H1 (cell line): ENCODE measurements around the gene PRX. TPM values are rescaled to one million over a fixed set of nuclear protein-coding genes. Genes with fewer than 3 reads are reported as not detected.

ENCODE experiments used
- CTCF ChIA-PET: fragments of 300-600 bp; sonication (Branson Sonifier 250); formaldehyde crosslinking; loops from one replicate; lab custom pipeline; 2021; ENCODE audit not compliant: partially characterized antibody; lab: Charles Lee
- POLR2A ChIA-PET: fragments of 300-600 bp; sonication (Branson Sonifier 250); formaldehyde crosslinking; loops from one replicate; lab custom pipeline; 2021; ENCODE audit warnings: inconsistent platforms; ENCODE audit not compliant: partially characterized antibody; lab: Charles Lee
- DNase-seq, 2 experiments: peaks; one replicate each; pipeline versions ENCODE4 v3.0.0 to v3.0.0-alpha.2; 2010 to 2022; ENCODE audit warnings: low spot score in 2 of 2, low read depth in 1 of 2, mixed read lengths in 1 of 2
- FAIRE-seq: peaks from 2 replicates; lab custom pipeline; 2011; peaks lifted over from hg19 to GRCh38; lab: Jason Lieb, UNC
- H2AFZ ChIP-seq: 2 replicates; pipeline ENCODE4 v1.8.1; 2012; ENCODE audit warnings: low read length, inconsistent platforms
- H2AK5ac ChIP-seq: 2 replicates; pipeline ENCODE4 v1.6.1; 2013; ENCODE audit warnings: low read depth, low read length
- H2BK120ac ChIP-seq: replicated peaks from 2 replicates; pipeline ENCODE3; 2013; ENCODE audit warnings: low read depth, low read length, inconsistent platforms
- H2BK12ac ChIP-seq: 2 replicates; pipeline ENCODE4 v1.6.1; 2013; ENCODE audit warnings: low read depth, low read length
- H2BK15ac ChIP-seq: 2 replicates; pipeline ENCODE4 v1.6.1; 2013; ENCODE audit warnings: low read length
- H2BK20ac ChIP-seq: 2 replicates; pipeline ENCODE4 v1.6.1; 2013; ENCODE audit warnings: low read length
- H2BK5ac ChIP-seq: 2 replicates; pipeline ENCODE4 v1.6.1; 2013; ENCODE audit warnings: low read depth, low read length
- H3K14ac ChIP-seq: 2 replicates; pipeline ENCODE4 v1.6.1; 2013; ENCODE audit warnings: inconsistent platforms; ENCODE audit not compliant: insufficient read length
- H3K18ac ChIP-seq: 2 replicates; pipeline ENCODE4 v1.6.1; 2013; ENCODE audit warnings: low read length; ENCODE audit errors: extremely low read depth
- H3K23ac ChIP-seq: 2 replicates; pipeline ENCODE4 v1.6.1; 2013; ENCODE audit warnings: inconsistent platforms; ENCODE audit not compliant: insufficient read length
- H3K23me2 ChIP-seq: 2 replicates; pipeline ENCODE4 v1.6.1; 2013; ENCODE audit warnings: low read depth, low read length
- H3K27ac ChIP-seq: 2 replicates; pipeline ENCODE4 v1.6.1; 2011; ENCODE audit warnings: low read depth, low read length, inconsistent platforms
- H3K27me3 ChIP-seq, 4 experiments: replicated peaks in 1 of 4; 1 replicate in 1 of 4; 2 replicates in 3 of 4; pipeline versions ENCODE4 v1.6.1 to v1.8.1; 2011 to 2013; ENCODE audit warnings: low read length in 3 of 4, mild to moderate bottlenecking in 3 of 4, inconsistent platforms in 2 of 4, mixed read lengths in 2 of 4, moderate library complexity in 1 of 4; ENCODE audit not compliant: control insufficient read depth in 3 of 4, insufficient read depth in 3 of 4; ENCODE audit errors: extremely low read depth in 1 of 4
- H3K36me3 ChIP-seq, 4 experiments: 2 replicates each; pipeline versions ENCODE4 v1.6.1 to v1.8.1; 2011 to 2013; ENCODE audit warnings: mild to moderate bottlenecking in 4 of 4, low read length in 3 of 4, moderate library complexity in 2 of 4, control low read depth in 1 of 4, inconsistent platforms in 1 of 4; ENCODE audit not compliant: insufficient read depth in 4 of 4, control insufficient read depth in 2 of 4
- H3K4ac ChIP-seq: replicated peaks from 2 replicates; pipeline ENCODE3; 2013; ENCODE audit warnings: low read length, low read depth, mixed read lengths, inconsistent platforms; ENCODE audit not compliant: insufficient read length
- H3K4me1 ChIP-seq, 4 experiments: replicated peaks in 1 of 4; 1 replicate in 1 of 4; 2 replicates in 3 of 4; pipeline versions ENCODE4 v1.6.1 to v1.8.1; 2011 to 2013; ENCODE audit warnings: low read length in 3 of 4, inconsistent platforms in 2 of 4, mixed read lengths in 1 of 4; ENCODE audit not compliant: insufficient read depth in 4 of 4, control insufficient read depth in 3 of 4
- H3K4me2 ChIP-seq, 2 experiments: 2 replicates each; pipeline versions ENCODE4 v1.6.1 to v1.8.1; 2011 to 2013; ENCODE audit warnings: low read depth in 2 of 2, low read length in 2 of 2, control low read depth in 1 of 2, inconsistent platforms in 1 of 2, mild to moderate bottlenecking in 1 of 2; ENCODE audit not compliant: insufficient read depth in 1 of 2
- H3K4me3 ChIP-seq, 4 experiments: fragments of 200-600, 300-600 bp in 1 of 4; sonication (generic), shearing (Covaris generic), sonication (Bioruptor Twin) in 1 of 4; 2 replicates each; pipeline versions ENCODE4 v1.5.1 to v1.8.1; 2011 to 2016; ENCODE audit warnings: low read length in 4 of 4, low read depth in 3 of 4, control low read depth in 2 of 4, inconsistent platforms in 2 of 4, mild to moderate bottlenecking in 2 of 4, mixed read lengths in 1 of 4, moderate library complexity in 1 of 4; ENCODE audit not compliant: insufficient read depth in 2 of 4; ENCODE audit errors: extremely low read depth in 1 of 4
- H3K56ac ChIP-seq: replicated peaks from 2 replicates; pipeline ENCODE3; 2013; ENCODE audit warnings: low read depth, mild to moderate bottlenecking, mixed read lengths, low read length, inconsistent platforms; ENCODE audit not compliant: insufficient read length
- H3K79me1 ChIP-seq: 2 replicates; pipeline ENCODE4 v1.6.1; 2013; ENCODE audit warnings: low read depth, low read length, control low read depth
- H3K79me2 ChIP-seq, 2 experiments: 2 replicates each; pipeline versions ENCODE4 v1.6.1 to v1.8.1; 2012 to 2013; ENCODE audit warnings: low read length in 2 of 2, mild to moderate bottlenecking in 2 of 2, inconsistent platforms in 1 of 2; ENCODE audit not compliant: insufficient read depth in 2 of 2, control insufficient read depth in 1 of 2
- H3K9ac ChIP-seq, 4 experiments: replicated peaks in 1 of 4; 1 replicate in 1 of 4; 2 replicates in 3 of 4; pipeline versions ENCODE4 v1.6.1 to v1.8.1; 2011 to 2013; ENCODE audit warnings: low read depth in 3 of 4, low read length in 3 of 4, control low read depth in 2 of 4, mild to moderate bottlenecking in 2 of 4, moderate library complexity in 2 of 4, inconsistent platforms in 1 of 4; ENCODE audit errors: extremely low read depth in 1 of 4
- H3K9me3 ChIP-seq, 2 experiments: 2 replicates each; pipeline versions ENCODE4 v1.6.1 to v1.8.1; 2012 to 2013; ENCODE audit warnings: mild to moderate bottlenecking in 2 of 2, moderate library complexity in 2 of 2, control low read depth in 1 of 2, inconsistent platforms in 1 of 2, low read depth in 1 of 2, low read length in 1 of 2, mixed read lengths in 1 of 2; ENCODE audit not compliant: insufficient read depth in 2 of 2
- H4K20me1 ChIP-seq, 2 experiments: replicated peaks in 1 of 2; 2 replicates each; pipeline versions ENCODE3 to v1.8.1; 2011 to 2013; ENCODE audit warnings: inconsistent platforms in 2 of 2, low read length in 2 of 2, mild to moderate bottlenecking in 1 of 2; ENCODE audit not compliant: insufficient read depth in 2 of 2, control insufficient read depth in 1 of 2
- H4K5ac ChIP-seq: 2 replicates; pipeline ENCODE4 v1.6.1; 2013; ENCODE audit warnings: low read length, low read depth, mixed read lengths, inconsistent platforms; ENCODE audit not compliant: insufficient read length
- H4K8ac ChIP-seq: 2 replicates; pipeline ENCODE4 v1.8.0; 2013; ENCODE audit warnings: mild to moderate bottlenecking, moderate library complexity, low read length, inconsistent platforms; ENCODE audit not compliant: insufficient read depth; ENCODE audit errors: extremely low read depth
- H4K91ac ChIP-seq: replicated peaks from 2 replicates; pipeline ENCODE3; 2013; ENCODE audit warnings: low read length, mixed read lengths, inconsistent platforms; ENCODE audit not compliant: insufficient read length
- BRCA1 ChIP-seq: IDR thresholded peaks from 2 replicates; pipeline ENCODE4 v1.6.1; 2012; ENCODE audit warnings: low read depth, low read length, improper control_type of control experiment
- EGR1 ChIP-seq: IDR thresholded peaks from 2 replicates; pipeline ENCODE4 v1.6.1; 2011; ENCODE audit warnings: low read depth, low read length, borderline replicate concordance
- KDM1A ChIP-seq: fragments of 200-600, 300-600 bp; sonication (generic); IDR thresholded peaks from 2 replicates; pipeline ENCODE4 v1.7.1; 2016; ENCODE audit warnings: mild to moderate bottlenecking, low read length, borderline replicate concordance
- WGBS, 2 experiments: shearing (Covaris generic) in 1 of 2; methylation state at CpG; one replicate each; pipeline versions ENCODE4 v1.1.6 to v1.1.7; 2013 to 2015; ENCODE audit warnings: low lambda C conversion rate in 2 of 2, mixed read lengths in 2 of 2, inconsistent platforms in 1 of 2, low coverage in 1 of 2, missing lambda C conversion rate in 1 of 2; ENCODE audit not compliant: insufficient replicate concordance in 2 of 2, insufficient coverage in 1 of 2, insufficient read length in 1 of 2; ENCODE audit errors: extremely low coverage in 1 of 2, missing lambda C conversion rate in 1 of 2; 5-methylcytosine and 5-hydroxymethylcytosine counted together
- polyA plus RNA-seq, 7 experiments: library from polyadenylated mRNA; depleted of rRNA in 3 of 7; stranded (reverse) in 5 of 7; unstranded in 2 of 7; fragments of >200 nt in 5 of 7; fragments of 200-250 nt in 2 of 7; gene quantifications; 1 replicate in 5 of 7; 2 replicates in 1 of 7; 4 replicates in 1 of 7; pipeline versions ENCODE4 v1.2.1 to v1.2.3, GENCODE V29; 2011 to 2013; ENCODE audit warnings: missing spikeins in 2 of 7, mixed read lengths in 2 of 7
- total RNA-seq: library from RNA; stranded (reverse); fragmentation: NEBNext Ultra II Directional; extraction: Animal tissue kit (Norgen Biotek cat#: 25700); gene quantifications from 2 replicates; pipeline ENCODE4 v1.2.1, GENCODE V29; 2021

PRX gene
- total and polyA plus RNA-seq, 2 of the 8 experiments (the other 6 are each of a cell fraction or from before 2014, with no cell fraction given) = 2.8 to 5.8 TPM

DNA sequence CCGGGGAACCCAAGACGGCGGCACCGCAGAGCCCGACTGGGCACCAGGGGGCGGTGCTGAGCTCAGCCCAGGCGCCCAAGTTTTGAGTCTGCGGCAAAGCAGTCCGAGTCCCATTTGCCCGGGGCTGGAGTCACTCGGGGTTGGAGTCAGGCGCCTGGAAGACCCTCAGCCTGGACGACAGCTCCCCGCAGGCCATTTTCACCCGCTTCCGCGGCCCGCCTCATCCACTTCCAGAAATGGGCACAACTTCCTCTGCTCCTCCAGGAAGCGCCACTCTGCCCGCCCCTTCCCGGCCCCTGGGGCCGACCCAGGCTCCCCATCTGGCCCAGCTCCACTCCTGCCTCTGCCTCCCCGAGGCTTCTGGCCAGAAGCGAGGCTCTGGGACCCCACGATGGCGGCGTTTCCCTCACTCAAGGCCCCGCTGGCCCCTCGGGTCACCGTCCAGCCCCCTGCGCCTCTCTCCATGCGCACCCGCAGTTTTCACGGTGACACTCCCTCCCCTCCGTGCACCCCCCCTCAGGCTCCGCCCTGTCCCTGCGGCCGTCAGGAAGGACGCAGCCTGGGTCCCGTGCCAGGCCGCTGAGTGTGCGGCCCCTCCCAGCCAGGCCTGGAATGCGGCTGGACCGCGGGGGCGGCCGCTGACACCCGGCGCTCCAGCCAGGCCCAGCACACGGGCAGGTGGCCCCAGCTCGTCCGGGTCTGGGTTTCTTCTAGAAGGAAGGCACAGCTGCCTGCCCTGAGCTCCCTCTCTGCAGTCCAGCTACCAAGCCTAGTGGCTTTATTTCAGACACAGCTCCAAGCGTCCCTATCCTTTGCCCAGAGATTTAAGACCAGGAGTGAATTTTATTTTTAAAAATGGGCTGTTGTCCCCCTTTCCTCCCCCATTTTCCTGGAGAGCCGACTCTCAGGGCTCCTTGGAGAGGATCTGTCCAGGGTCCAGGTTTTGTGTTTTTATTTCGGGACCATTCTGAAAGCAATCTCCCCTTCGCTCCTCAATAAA lies 7.9 kb upstream of the PRX start:
- Histone ChIP-seq H3K18ac (peak overlapping the region; percentile 93), H3K36me3 (peaks cover 0 to 2% (median 0%) of the 10 kb centered on the region in 4 experiments; a peak in 2 of 8 replicates), H3K4me1 (peaks cover 4 to 7% (median 5%) of the 10 kb centered on the region in 4 experiments; a peak in 5 of 7 replicates), H2BK12ac (peak overlapping the region; percentile 44; the same call in 1 of the 2 replicates), H3K23me2 (peaks cover 10% of the 10 kb centered on the region), H3K9ac (peak overlapping the region in 2 of 4 experiments; percentile 48 to 49; a peak in 5 of 7 replicates), H4K91ac (peak overlapping the region; percentile 63), H3K79me2 (no peaks in the 10 kb centered on the region), H2BK120ac (no peak overlapping the region), H2BK15ac (no peak overlapping the region), H4K20me1 (no peaks in the 10 kb centered on the region), H3K9me3 (no peaks in the 10 kb centered on the region), H3K4me2 (peak overlapping the region; percentile 54 to 74), H2AK5ac (no peak overlapping the region), H3K4me3 (peak overlapping the region; percentile 47 to 70 (median 57)), H3K23ac (no peak overlapping the region), H4K5ac (peak overlapping the region; percentile 44), H3K4ac (no peak overlapping the region), H2BK20ac (no peak overlapping the region), H3K14ac (no peak overlapping the region), H3K27ac (peak overlapping the region; percentile 51; the same call in 1 of the 2 replicates), H2AFZ (no peak overlapping the region; the same call in 1 of the 2 replicates), H3K56ac (peak overlapping the region; percentile 72), H4K8ac (no peak overlapping the region; the same call in 1 of the 2 replicates), H3K79me1 (no peaks in the 10 kb centered on the region; the same call in 1 of the 2 replicates), H2BK5ac (peak overlapping the region; percentile 56; the same call in 1 of the 2 replicates), H3K27me3 (no peaks in the 10 kb centered on the region; a peak in 1 of 7 replicates)
- FAIRE-seq (no peak), DNase-seq (peak in 1 of 2 experiments; percentile 96)
- 6% methylated on average over 44 of the region's 56 CpGs; no CpG with 5 or more reads in 1 of the 2 experiments for WGBS, 2 experiments
- ChIA-PET CTCF (interaction anchor here (0.6 to 4.4 kb wide), 35 partner anchors 8 to 281 kb away, joined by 3 to 41 read pairs (median 4); partner anchors contain the start of genes BLVRB, HIPK4, PRX and SERTAD3), POLR2A (interaction anchor here (0.5 to 3.3 kb wide), 19 partner anchors 9 to 149 kb away, joined by 3 to 18 read pairs (median 4); partner anchors contain the start of genes BLVRB and SERTAD3)
- TF ChIP-seq BRCA1 (no peak), EGR1 (peak; percentile 99), KDM1A (0 out of 2 replicates have a peak, but pooled peaks have one; percentile 15)
